PFSK-1 (cell line): ENCODE results near the gene SCGB1C1.

Experiments used
- SIN3A ChIP-seq: IDR thresholded peaks from 2 replicates; pipeline ENCODE4 v1.6.1; 2012; ENCODE audit warnings: mild to moderate bottlenecking, low read length, moderate library complexity, borderline replicate concordance; ENCODE audit not compliant: insufficient read depth
- TAF1 ChIP-seq: IDR thresholded peaks from 2 replicates; pipeline ENCODE4 v1.6.1; 2012; ENCODE audit warnings: low read length, control low read depth, borderline replicate concordance; ENCODE audit not compliant: insufficient read depth
- TF ChIP-seq, protein P1 (sequence below), 2 experiments: IDR thresholded peaks; 2 replicates each; pipeline versions ENCODE4 v1.6.1 to v1.8.0; 2011 to 2012; ENCODE audit warnings: low read depth in 2 of 2, low read length in 2 of 2, control low read depth in 1 of 2, inconsistent platforms in 1 of 2, mild to moderate bottlenecking in 1 of 2, moderate library complexity in 1 of 2; ENCODE audit not compliant: insufficient read depth in 1 of 2

- TF ChIP-seq TAF1 (peak; percentile 77), SIN3A (peak; percentile 86)
- TF ChIP-seq, protein P1, sequence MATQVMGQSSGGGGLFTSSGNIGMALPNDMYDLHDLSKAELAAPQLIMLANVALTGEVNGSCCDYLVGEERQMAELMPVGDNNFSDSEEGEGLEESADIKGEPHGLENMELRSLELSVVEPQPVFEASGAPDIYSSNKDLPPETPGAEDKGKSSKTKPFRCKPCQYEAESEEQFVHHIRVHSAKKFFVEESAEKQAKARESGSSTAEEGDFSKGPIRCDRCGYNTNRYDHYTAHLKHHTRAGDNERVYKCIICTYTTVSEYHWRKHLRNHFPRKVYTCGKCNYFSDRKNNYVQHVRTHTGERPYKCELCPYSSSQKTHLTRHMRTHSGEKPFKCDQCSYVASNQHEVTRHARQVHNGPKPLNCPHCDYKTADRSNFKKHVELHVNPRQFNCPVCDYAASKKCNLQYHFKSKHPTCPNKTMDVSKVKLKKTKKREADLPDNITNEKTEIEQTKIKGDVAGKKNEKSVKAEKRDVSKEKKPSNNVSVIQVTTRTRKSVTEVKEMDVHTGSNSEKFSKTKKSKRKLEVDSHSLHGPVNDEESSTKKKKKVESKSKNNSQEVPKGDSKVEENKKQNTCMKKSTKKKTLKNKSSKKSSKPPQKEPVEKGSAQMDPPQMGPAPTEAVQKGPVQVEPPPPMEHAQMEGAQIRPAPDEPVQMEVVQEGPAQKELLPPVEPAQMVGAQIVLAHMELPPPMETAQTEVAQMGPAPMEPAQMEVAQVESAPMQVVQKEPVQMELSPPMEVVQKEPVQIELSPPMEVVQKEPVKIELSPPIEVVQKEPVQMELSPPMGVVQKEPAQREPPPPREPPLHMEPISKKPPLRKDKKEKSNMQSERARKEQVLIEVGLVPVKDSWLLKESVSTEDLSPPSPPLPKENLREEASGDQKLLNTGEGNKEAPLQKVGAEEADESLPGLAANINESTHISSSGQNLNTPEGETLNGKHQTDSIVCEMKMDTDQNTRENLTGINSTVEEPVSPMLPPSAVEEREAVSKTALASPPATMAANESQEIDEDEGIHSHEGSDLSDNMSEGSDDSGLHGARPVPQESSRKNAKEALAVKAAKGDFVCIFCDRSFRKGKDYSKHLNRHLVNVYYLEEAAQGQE (IDR thresholded peaks at IDR 0.05; ENCODE audit: insufficient read depth in 1 of 2, low read depth in 2 of 2, low read length in 2 of 2), result 0 out of 4 replicates have a peak, but pooled peaks of 1 of the 2 experiments have one; percentile 69
Observed at GRCh38 chr11:208181-208916, 15.5 kb downstream of the SCGB1C1 start.
